Tibial artery (tissue), 4 donors: Measurements from ENCODE around the gene TYMS.
"Not testable (repeated sequence)": the region's sequence is repeated elsewhere in the genome, so short reads cannot be mapped to it uniquely, and the experiment has no call there.

Source experiments
- DNase-seq, 2 donors: peaks; one replicate each; pipeline ENCODE4 v3.0.0-alpha.2; 2019
- H3K27ac ChIP-seq, 2 donors: fragments of 200-600 bp; sonication (generic) in 1 of 2; 1 replicate in 1 of 2; 2 replicates in 1 of 2; pipeline ENCODE4 v1.5.1; 2018 to 2019; ENCODE audit warnings: mild to moderate bottlenecking in 1 of 2
- H3K27me3 ChIP-seq, 2 donors: fragments of 200-600 bp; sonication (generic) in 1 of 2; one replicate each; pipeline versions ENCODE4 v1.5.1 to v1.6.0; 2016 to 2019
- H3K36me3 ChIP-seq, 3 donors: fragments of 200-600 bp; sonication (generic) in 2 of 3; one replicate each; pipeline ENCODE4 v1.5.1; 2016 to 2019; ENCODE audit warnings: mild to moderate bottlenecking in 2 of 3
- H3K4me1 ChIP-seq, 4 donors: fragments of 200-600 bp; sonication (generic) in 2 of 4; 1 replicate in 3 of 4; 2 replicates in 1 of 4; pipeline ENCODE4 v1.5.1; 2016 to 2019
- H3K4me3 ChIP-seq, 2 donors: fragments of 200-600 bp; sonication (generic) in 1 of 2; 1 replicate in 1 of 2; 2 replicates in 1 of 2; pipeline ENCODE4 v1.5.1; 2018 to 2019; ENCODE audit warnings: mild to moderate bottlenecking in 2 of 2
- H3K9me3 ChIP-seq, 3 donors: fragments of 200-600 bp; sonication (generic) in 1 of 3; one replicate each; pipeline ENCODE4 v1.5.1; 2016 to 2019
- intact Hi-C: fragments of 100-400 bp; cut with DNase I; formaldehyde crosslinking; loops from one replicate; pipeline ENCODE4 v1.15.0; 2023; ENCODE audit warnings: low total_unique reads
- TF ChIP-seq, protein P1 (sequence below), 2 experiments: fragments of 200-600 bp in 1 of 2; fragments of 450-650 bp in 1 of 2; IDR thresholded peaks; one replicate each; pipeline ENCODE4 v1.5.1; 2017 to 2019; ENCODE audit warnings: antibody characterized with exemption in 2 of 2, mild to moderate bottlenecking in 1 of 2, moderate library complexity in 1 of 2

The TYMS gene

DNA sequence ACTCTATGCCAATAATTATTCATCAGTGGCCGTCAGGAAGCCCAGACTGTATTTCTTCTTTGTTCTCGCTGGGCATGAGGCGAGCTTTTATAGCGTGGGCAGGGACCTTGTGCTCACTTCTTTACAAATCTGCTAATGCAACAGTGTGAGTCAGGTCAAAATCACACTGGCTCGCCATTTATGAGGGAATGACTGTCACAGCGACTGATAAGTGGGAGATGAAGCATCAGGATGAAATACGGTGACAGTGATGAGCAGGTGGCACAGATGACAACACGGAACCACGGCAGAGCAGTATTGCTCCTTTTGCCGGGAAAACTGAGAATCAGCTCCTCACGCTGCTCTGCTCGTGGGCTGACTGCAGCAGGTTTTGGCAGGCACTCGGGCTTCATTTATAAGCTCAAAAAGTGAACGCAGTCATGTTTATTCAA lies 20.5 kb downstream of the TYMS start:
- no peaks in the 10 kb centered on the region for H3K4me1 ChIP-seq
- intact Hi-C loops, result no loop called here
- no peak overlapping the region for H3K27ac ChIP-seq
- no peak for DNase-seq
- no peak overlapping the region for H3K4me3 ChIP-seq
- peaks cover 26 to 95% (median 42%) of the 10 kb centered on the region in 3 donors for H3K36me3 ChIP-seq
- TF ChIP-seq, protein P1, sequence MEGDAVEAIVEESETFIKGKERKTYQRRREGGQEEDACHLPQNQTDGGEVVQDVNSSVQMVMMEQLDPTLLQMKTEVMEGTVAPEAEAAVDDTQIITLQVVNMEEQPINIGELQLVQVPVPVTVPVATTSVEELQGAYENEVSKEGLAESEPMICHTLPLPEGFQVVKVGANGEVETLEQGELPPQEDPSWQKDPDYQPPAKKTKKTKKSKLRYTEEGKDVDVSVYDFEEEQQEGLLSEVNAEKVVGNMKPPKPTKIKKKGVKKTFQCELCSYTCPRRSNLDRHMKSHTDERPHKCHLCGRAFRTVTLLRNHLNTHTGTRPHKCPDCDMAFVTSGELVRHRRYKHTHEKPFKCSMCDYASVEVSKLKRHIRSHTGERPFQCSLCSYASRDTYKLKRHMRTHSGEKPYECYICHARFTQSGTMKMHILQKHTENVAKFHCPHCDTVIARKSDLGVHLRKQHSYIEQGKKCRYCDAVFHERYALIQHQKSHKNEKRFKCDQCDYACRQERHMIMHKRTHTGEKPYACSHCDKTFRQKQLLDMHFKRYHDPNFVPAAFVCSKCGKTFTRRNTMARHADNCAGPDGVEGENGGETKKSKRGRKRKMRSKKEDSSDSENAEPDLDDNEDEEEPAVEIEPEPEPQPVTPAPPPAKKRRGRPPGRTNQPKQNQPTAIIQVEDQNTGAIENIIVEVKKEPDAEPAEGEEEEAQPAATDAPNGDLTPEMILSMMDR (IDR thresholded peaks at IDR 0.05), result no peak
- no peaks in the 10 kb centered on the region for H3K27me3 ChIP-seq
- no peaks in the 10 kb centered on the region for H3K9me3 ChIP-seq

DNA sequence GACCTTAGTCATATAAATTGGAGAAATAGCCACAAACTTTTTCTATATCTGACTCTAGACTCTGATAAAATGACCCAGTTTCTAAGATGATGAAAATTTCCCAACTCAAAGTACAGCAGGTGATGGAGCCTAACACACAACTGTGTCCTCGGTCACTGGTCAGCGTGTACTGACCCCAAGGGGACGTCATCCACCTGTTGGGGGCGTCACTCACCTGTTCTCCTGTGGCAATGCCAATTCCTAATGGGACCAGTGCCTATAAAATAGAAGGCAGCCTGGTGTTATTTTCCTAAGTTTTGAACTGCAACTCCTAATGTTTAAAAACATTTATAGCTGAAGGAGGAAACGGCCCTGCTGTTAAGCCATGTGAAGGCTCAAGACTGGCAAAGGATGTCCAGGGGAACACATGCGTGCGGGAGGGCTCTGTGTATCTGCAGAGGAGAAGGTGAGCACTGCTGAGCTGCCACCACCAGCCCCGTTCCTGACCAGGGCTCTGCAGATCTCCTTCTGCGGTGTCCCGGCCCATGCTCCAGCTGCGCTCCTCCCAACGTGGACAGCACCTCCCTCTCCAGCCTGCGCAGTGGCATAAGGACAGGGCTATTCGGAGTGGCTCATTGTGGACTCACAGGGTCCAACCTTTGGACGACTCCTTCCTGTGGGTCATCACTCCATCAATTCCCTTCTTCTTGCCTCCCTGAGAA lies 21.2 kb downstream of the TYMS start:
- TF ChIP-seq, protein P1 (IDR thresholded peaks at IDR 0.05), result no peak
- Histone ChIP-seq H3K27me3 (no peaks in the 10 kb centered on the region), H3K4me1 (no peaks in the 10 kb centered on the region), H3K27ac (no peak overlapping the region), H3K36me3 (peaks cover 27 to 97% (median 47%) of the 10 kb centered on the region in 3 donors), H3K9me3 (no peaks in the 10 kb centered on the region), H3K4me3 (no peak overlapping the region)
- intact Hi-C loops, result no loop called here
- no peak for DNase-seq

- DNase-seq, result no peak
- H3K4me3 ChIP-seq, result no peak overlapping the region
- intact Hi-C loops, result no loop called here
- H3K4me1 ChIP-seq, result no peaks in the 10 kb centered on the region
- TF ChIP-seq, protein P1 (IDR thresholded peaks at IDR 0.05), result no peak
- H3K27me3 ChIP-seq, result no peaks in the 10 kb centered on the region
- no peak overlapping the region for H3K27ac ChIP-seq
- peaks cover 22 to 97% (median 47%) of the 10 kb centered on the region in 3 donors for H3K36me3 ChIP-seq
- H3K9me3 ChIP-seq, result no peaks in the 10 kb centered on the region
Observed at GRCh38 chr18:679516-679915, 22.1 kb downstream of the TYMS start.

DNA sequence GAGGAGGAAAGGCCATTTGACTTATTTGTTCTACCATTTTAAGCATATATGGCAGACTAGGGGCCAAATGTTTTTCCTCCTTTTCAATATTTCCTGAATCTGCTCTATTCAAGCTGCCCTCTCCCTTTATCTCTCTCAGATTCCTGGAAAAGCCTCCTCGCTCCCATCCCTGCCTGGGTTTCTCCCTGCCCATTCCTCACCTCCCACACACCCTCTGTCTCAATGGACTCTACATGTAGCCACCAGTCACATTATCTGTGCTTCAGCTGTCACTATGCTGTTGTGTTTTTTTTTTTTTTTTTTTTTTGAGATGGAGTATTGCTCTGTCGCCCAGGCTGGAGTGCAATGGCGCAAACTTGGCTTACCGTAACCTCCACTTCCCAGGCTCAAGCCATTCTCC lies 22.9 kb downstream of the TYMS start:
- Histone ChIP-seq H3K4me1 (no peaks in the 10 kb centered on the region), H3K9me3 (no peaks in the 10 kb centered on the region), H3K27ac (no peak overlapping the region), H3K4me3 (no peak overlapping the region), H3K27me3 (no peaks in the 10 kb centered on the region), H3K36me3 (peaks cover 17 to 97% (median 48%) of the 10 kb centered on the region in 3 donors)
- TF ChIP-seq, protein P1 (IDR thresholded peaks at IDR 0.05), result no peak
- DNase-seq, result no peak
- intact Hi-C loops, result no loop called here

- Histone ChIP-seq H3K9me3 (no peaks in the 10 kb centered on the region), H3K36me3 (peaks cover 17 to 95% (median 47%) of the 10 kb centered on the region in 3 donors), H3K4me1 (no peaks in the 10 kb centered on the region), H3K27ac (no peak overlapping the region), H3K4me3 (no peak overlapping the region), H3K27me3 (no peaks in the 10 kb centered on the region)
- TF ChIP-seq, protein P1 (IDR thresholded peaks at IDR 0.05), result no peak
- intact Hi-C loops, result no loop called here
- no peak for DNase-seq
Observed at GRCh38 chr18:681985-682384, 24.5 kb downstream of the TYMS start.

- H3K27me3 ChIP-seq, H3K4me1 ChIP-seq, intact Hi-C loops, DNase-seq, H3K9me3 ChIP-seq, H3K4me3 ChIP-seq, H3K27ac ChIP-seq: not testable (repeated sequence)
- H3K36me3 ChIP-seq, result peaks cover 17 to 95% (median 47%) of the 10 kb centered on the region in 3 donors
Observed at GRCh38 chr18:682416-682815, 25.0 kb downstream of the TYMS start.
